PC-3 (cell line): ENCODE results near the gene C9.

Experiments
- CTCF ChIP-seq: fragments of 300-600 bp; sonication (generic); conservative IDR thresholded peaks from 2 replicates; pipeline ENCODE4 v1.5.1; 2017; ENCODE audit warnings: antibody characterized with exemption, low read depth, mild to moderate bottlenecking, low read length
- EZH2 ChIP-seq: fragments of 300-600 bp; sonication (generic); IDR thresholded peaks from one replicate; pipeline ENCODE4 v1.6.1; 2017; ENCODE audit warnings: antibody characterized with exemption, mild to moderate bottlenecking, low read length; ENCODE audit not compliant: unreplicated experiment
- EZH2phosphoT487 ChIP-seq: fragments of 300-600 bp; sonication (generic); IDR thresholded peaks from 2 replicates; pipeline ENCODE4 v1.6.1; 2018; ENCODE audit warnings: mild to moderate bottlenecking, antibody characterized with exemption, low read length, borderline replicate concordance

GRCh38 chr5:39299962-39300361 is 64.3 kb downstream of the C9 start:
- TF ChIP-seq CTCF (no peak), EZH2 (no peak), EZH2phosphoT487 (no peak)
